SJCRH30 (cell line): ENCODE results near the gene ANKRD42. TPM values are rescaled to one million over a fixed set of nuclear protein-coding genes. Genes with fewer than 3 reads are reported as not detected.
A peak's percentile ranks its signal among the peaks of the same experiment; 100 is the strongest.

Source experiments
- DNase-seq, 2 experiments: peaks; one replicate each; pipeline ENCODE4 v3.0.0-alpha.2; 2015 to 2020
- H3K27ac ChIP-seq: fragments of 250-450 bp; sonication (Bioruptor Pico); 2 replicates; pipeline ENCODE4 v1.5.1; 2020; ENCODE audit warnings: mild to moderate bottlenecking, moderate library complexity
- H3K27me3 ChIP-seq: fragments of 250-450 bp; sonication (Bioruptor Pico); 2 replicates; pipeline ENCODE4 v1.5.1; 2020; ENCODE audit warnings: mild to moderate bottlenecking, moderate library complexity
- H3K36me3 ChIP-seq: fragments of 250-450 bp; sonication (Bioruptor Pico); 2 replicates; pipeline ENCODE4 v1.5.1; 2020; ENCODE audit warnings: mild to moderate bottlenecking, moderate library complexity
- H3K4me1 ChIP-seq: fragments of 250-450 bp; sonication (Bioruptor Pico); 2 replicates; pipeline ENCODE4 v1.5.1; 2020; ENCODE audit warnings: mild to moderate bottlenecking, moderate library complexity
- H3K4me3 ChIP-seq: fragments of 250-450 bp; sonication (Bioruptor Pico); 2 replicates; pipeline ENCODE4 v1.5.1; 2020; ENCODE audit warnings: mild to moderate bottlenecking, moderate library complexity
- H3K9me3 ChIP-seq: fragments of 250-450 bp; sonication (Bioruptor Pico); replicated peaks from 2 replicates; pipeline ENCODE4 v1.5.1; 2020; ENCODE audit warnings: mild to moderate bottlenecking, moderate library complexity
- total RNA-seq: library from RNA; depleted of rRNA; stranded (reverse); fragments of >200 nt; shearing (Covaris generic); gene quantifications from 2 replicates; pipeline ENCODE4 v1.2.3, GENCODE V29; 2014; rRNA removed

The ANKRD42 gene
- 2.2 and 2.6 TPM in 2 replicates for total RNA-seq

- Histone ChIP-seq H3K4me1 (peaks cover 3% of the 10 kb centered on the region; the same call in 1 of the 2 replicates), H3K27ac (peak within 1 kb of the TSS; percentile 44), H3K9me3 (no peaks in the 10 kb centered on the region), H3K27me3 (no peaks in the 10 kb centered on the region), H3K4me3 (peak within 1 kb of the TSS; percentile 83), H3K36me3 (peaks cover 16% of the 10 kb centered on the region)
- peak; percentile 97 to 98 for DNase-seq
Measured at GRCh38 chr11:83193315-83194280, at the start of gene ANKRD42. TSS of gene ANKRD42 (plus strand) at chr11:83193712. CDS start at chr11:83194671, 959 bp downstream.

- Histone ChIP-seq H3K27ac (no peak overlapping the region), H3K36me3 (no peaks in the 10 kb centered on the region), H3K4me3 (no peak overlapping the region), H3K27me3 (peaks cover 14% of the 10 kb centered on the region), H3K9me3 (no peaks in the 10 kb centered on the region; the same call in 1 of the 2 replicates), H3K4me1 (no peaks in the 10 kb centered on the region; the same call in 1 of the 2 replicates)
- DNase-seq: no peak
Measured at GRCh38 chr11:83147895-83148294, 45.6 kb upstream of the ANKRD42 start.

DNA sequence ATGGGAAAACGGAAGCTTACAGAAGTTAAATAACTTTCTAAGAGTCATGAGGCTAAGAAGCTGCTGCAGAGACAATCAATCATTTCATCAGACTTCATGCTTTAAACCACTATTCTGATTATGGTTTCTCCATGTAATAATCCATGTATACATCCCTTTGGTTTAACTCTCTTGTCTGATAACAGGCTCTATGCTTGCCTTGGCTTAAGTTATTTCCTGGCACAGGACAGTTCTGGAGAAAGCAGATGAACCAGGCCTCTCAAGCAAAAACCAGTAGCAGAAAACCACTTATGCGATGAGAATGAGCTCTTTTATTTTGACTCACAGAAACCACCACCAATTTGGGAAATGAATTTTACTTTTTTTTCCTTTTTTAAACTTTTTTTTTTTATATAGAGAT, 43.1 kb upstream of the ANKRD42 start:
- Histone ChIP-seq H3K27ac (no peak overlapping the region), H3K4me1 (no peaks in the 10 kb centered on the region; the same call in 1 of the 2 replicates), H3K9me3 (no peaks in the 10 kb centered on the region), H3K4me3 (no peak overlapping the region), H3K27me3 (peaks cover 14% of the 10 kb centered on the region), H3K36me3 (no peaks in the 10 kb centered on the region)
- no peak for DNase-seq

DNA sequence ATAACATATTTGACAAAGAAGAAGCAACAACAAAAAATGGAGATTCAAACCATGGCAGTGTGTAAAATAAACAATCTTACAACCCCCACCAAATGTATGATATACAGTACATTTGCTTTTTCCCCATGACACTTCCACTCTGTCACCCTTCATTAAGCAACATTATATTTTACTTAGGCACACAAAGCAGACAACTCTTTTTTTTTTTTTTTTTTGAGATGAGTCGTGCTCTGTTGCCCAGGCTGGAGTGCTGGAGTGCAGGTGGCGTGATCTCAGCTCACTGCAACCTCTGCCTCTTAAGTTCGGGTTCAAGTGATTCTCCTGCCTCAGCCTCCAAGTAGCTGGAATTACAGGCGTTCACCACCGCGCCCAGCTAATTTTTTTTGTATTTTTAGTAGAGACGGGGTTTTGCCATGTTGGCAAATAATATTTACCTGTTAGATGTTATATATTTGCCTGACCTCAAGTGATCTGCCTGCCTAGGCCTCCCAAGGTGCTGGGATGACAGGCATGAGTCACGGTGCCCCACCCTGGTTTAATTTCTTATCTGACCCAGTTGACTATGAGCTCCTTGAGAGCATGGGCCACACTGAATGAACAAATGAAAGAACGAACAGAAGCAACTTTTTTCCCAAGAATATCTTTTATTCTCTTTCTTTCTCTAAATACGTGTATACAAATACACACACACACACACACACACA, 42.1 kb upstream of the ANKRD42 start:
- Histone ChIP-seq H3K4me1 (no peaks in the 10 kb centered on the region; the same call in 1 of the 2 replicates), H3K27me3 (peaks cover 14% of the 10 kb centered on the region), H3K36me3 (no peaks in the 10 kb centered on the region), H3K4me3 (no peak overlapping the region), H3K9me3 (no peaks in the 10 kb centered on the region), H3K27ac (no peak overlapping the region)
- no peak for DNase-seq

DNA sequence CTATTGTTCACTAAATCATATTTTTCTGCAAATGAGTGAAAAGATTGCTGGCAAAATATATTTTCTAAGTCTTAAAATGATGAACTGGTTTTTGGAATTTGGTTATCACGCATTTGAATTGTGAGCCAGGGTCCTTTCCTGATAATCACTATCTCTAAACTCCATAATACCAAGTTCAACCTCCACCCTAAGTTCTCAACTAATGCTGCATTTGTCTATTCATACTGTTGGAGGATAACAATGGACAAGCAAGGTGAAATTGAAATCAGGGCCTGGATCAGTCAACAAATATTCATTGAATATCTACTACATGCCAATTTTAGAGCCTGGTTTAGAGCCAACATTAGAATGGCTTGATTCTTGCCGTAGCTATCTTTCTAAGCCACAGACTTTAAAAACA, 41.2 kb upstream of the ANKRD42 start:
- no peaks in the 10 kb centered on the region for H3K36me3 ChIP-seq
- no peak overlapping the region for H3K27ac ChIP-seq
- no peak overlapping the region for H3K4me3 ChIP-seq
- DNase-seq: no peak
- no peaks in the 10 kb centered on the region; the same call in 1 of the 2 replicates for H3K4me1 ChIP-seq
- peaks cover 10% of the 10 kb centered on the region for H3K27me3 ChIP-seq
- H3K9me3 ChIP-seq: no peaks in the 10 kb centered on the region

GRCh38 chr11:83153764-83154163, 39.7 kb upstream of the ANKRD42 start:
- H3K4me1 ChIP-seq: no peaks in the 10 kb centered on the region
- H3K27me3 ChIP-seq: no peaks in the 10 kb centered on the region; the same call in 1 of the 2 replicates
- H3K4me3 ChIP-seq: no peak overlapping the region
- no peak for DNase-seq
- H3K36me3 ChIP-seq: peaks cover 7% of the 10 kb centered on the region
- H3K9me3 ChIP-seq: no peaks in the 10 kb centered on the region
- H3K27ac ChIP-seq: no peak overlapping the region

DNA sequence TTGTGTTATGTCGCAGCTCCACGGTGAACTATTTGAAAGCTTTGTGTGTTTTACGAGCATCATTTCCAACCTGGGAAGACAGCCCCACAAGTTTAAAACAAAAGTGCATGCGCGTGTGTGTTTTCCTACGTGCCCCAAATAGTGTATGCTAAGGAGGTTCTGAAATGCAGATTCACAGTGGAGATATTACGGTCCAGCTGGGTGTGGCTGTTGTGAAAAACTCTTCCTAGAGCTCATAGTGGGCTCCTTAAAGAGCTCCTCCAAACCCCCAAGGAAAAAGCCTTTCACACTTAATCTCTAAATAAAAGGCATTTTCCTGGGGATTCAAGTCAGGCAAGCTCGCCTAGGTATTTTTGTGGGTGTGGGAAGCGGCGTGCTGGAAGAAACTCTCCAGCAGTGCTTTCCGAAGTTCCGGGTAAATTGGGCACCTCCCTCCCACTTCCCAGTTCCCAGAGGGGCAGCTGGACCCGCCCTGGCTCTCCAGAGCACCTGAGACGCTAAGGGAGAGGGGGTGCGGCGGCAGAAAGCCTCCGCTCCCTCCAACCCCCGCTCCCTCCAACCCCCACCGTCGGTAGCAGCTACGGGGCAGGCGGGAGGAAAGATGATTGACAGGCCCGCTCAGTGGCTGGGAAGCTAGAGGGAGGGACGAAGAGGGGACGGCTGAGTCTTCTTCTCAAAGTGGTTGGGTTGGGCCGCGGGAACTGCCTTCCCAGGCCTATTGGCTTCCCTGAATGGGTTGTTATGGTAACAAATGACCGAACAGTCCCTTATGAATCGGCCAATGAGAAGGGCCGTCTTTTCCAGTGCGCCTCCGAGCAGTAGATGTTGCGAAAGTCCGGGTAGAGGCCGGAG, 37.1 kb upstream of the ANKRD42 start:
- Histone ChIP-seq H3K27ac (peak overlapping the region; percentile 31), H3K36me3 (peaks cover 32% of the 10 kb centered on the region), H3K4me1 (0 out of 2 replicates have a peak, but pooled peaks cover 10% of the 10 kb centered on the region), H3K9me3 (no peaks in the 10 kb centered on the region), H3K27me3 (no peaks in the 10 kb centered on the region), H3K4me3 (peak overlapping the region; percentile 61)
- DNase-seq: peak; percentile 100

DNA sequence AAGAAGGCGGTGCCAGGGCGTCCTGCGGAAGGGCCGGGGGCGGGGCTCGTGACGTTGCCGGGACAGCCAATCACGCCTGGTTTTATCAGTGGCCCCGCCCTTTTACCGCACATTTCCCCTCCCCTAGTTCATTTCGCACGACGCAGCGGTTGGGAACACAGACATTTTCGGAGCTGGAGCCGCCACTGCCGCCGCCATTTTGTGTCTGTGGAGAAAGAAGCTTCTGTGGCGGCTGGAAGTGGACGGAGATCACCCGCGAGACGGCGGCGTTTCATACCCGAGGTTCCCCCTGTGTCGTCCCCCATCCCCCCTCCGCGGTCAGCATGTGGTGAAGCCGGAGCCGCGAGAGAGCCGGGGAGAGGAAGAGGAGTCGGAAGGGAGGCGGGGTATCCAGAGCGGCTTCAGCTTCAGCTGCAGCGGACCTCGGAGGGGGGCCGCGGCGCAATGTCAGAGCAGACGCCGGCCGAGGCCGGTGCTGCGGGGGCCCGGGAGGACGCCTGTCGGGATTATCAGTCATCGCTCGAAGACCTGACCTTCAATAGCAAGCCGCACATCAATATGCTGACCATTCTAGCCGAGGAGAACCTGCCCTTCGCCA, 36.4 kb upstream of the ANKRD42 start, which contains the start of gene PCF11:
TSS of gene PCF11 (plus strand) at position 136 of the 598 bp plus-strand sequence. CDS start at position 445, 309 bp downstream.
- H3K4me1 ChIP-seq: 0 out of 2 replicates have a peak, but pooled peaks cover 10% of the 10 kb centered on the region

DNA sequence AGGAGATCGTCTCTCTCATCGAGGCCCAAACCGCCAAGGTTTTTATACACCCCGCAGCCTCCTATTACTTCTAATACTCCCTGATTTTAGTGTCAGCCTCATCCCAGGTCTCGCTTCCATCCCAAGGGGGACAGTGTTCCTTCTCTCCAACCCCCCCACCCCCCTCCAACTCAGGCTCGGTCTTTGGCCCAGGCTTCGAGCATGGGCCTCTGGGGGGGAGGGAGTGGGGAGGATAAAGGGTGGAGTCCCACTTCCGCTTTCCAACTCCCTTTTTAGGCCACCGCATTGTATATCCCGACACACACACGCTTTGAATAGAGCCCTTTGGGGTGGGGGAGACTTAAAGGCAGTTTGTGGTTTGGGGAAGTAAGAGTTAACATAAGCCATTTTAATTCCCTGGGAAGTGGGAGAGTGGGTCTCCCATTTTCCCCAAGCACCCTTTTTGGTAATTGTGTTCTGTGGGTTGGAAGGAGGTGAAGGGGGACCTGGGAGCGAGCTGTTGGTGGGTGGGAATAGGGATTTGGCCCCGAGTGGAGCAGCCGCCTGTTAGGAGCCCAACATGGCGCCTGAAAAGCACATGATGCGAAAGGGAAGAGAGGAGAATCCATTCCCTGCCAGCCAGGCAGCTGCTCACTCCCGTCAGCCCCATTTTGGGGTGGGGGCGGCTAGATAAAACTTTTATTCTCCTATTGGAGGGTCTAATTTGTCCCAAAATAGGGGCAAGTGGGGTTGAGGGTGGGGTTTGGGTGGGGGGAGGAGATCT, 35.7 kb upstream of the ANKRD42 start:
- H3K9me3 ChIP-seq: no peaks in the 10 kb centered on the region
- peak overlapping the region; percentile 91 for H3K4me3 ChIP-seq
- peak; percentile 78 to 82 for DNase-seq
- no peaks in the 10 kb centered on the region for H3K27me3 ChIP-seq
- H3K27ac ChIP-seq: peak overlapping the region; percentile 93
- 0 out of 2 replicates have a peak, but pooled peaks cover 10% of the 10 kb centered on the region for H3K4me1 ChIP-seq
- peaks cover 43% of the 10 kb centered on the region for H3K36me3 ChIP-seq

More for the DNA sequence above, 36.4 kb upstream of the ANKRD42 start, which contains the start of gene PCF11:
- peak within 1 kb of the TSS; percentile 91 for H3K4me3 ChIP-seq
- H3K36me3 ChIP-seq: peaks cover 39% of the 10 kb centered on the region
- no peak for DNase-seq
- no peaks in the 10 kb centered on the region for H3K27me3 ChIP-seq
- H3K27ac ChIP-seq: peak within 1 kb of the TSS; percentile 93
- H3K9me3 ChIP-seq: no peaks in the 10 kb centered on the region

- DNase-seq: no peak
- peak overlapping the region; percentile 93 for H3K27ac ChIP-seq
- H3K9me3 ChIP-seq: no peaks in the 10 kb centered on the region
- H3K36me3 ChIP-seq: peaks cover 48% of the 10 kb centered on the region
- H3K4me3 ChIP-seq: peak overlapping the region; percentile 91
- 0 out of 2 replicates have a peak, but pooled peaks cover 10% of the 10 kb centered on the region for H3K4me1 ChIP-seq
- no peaks in the 10 kb centered on the region for H3K27me3 ChIP-seq
Measured at GRCh38 chr11:83158357-83158786, 35.1 kb upstream of the ANKRD42 start.

DNA sequence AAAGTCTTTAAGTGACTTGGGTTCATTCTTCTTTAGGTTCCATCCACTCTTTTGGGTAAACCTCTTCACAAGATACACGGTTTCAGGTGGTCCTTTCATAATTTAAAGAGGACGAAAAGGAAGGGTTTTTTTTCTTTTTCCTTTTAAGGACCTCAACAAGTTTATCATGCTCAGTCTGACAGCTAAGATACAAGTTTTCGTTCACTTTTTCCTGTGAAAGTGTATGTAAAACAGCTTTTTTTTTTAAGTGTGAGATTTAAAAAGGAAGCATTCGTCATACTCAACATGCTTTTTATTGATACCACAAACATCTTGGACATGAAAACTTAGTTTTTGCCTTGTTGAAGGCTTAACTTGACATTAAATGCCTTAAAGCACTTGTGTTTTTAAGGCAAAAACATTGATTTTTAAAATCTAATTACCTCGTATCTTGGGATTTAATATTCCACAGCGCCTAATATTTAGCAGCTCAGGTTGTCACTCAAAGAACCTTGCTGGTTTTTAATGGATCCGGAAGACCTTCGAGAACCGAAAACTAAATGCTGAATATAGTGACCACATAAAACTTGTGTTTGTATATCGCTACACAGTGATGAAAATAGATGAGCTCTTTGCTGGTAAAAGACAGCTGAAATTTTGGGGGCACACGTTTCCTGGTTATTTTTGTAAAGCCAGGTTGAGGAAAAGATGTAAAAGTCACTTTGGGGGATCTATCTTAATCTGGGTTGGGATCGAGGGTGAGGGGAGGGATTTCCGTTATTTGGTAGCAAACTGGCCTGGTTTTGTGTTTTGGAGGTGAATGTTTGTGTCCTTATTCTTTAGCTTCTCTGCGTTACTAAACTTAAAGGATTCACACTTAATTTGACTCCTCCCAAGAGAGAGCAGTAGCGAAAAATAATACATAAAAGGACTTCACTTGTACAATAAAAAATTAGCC, 34.3 kb upstream of the ANKRD42 start:
- no peak overlapping the region for H3K27ac ChIP-seq
- H3K4me3 ChIP-seq: peak overlapping the region; percentile 91
- no peaks in the 10 kb centered on the region for H3K9me3 ChIP-seq
- no peaks in the 10 kb centered on the region for H3K27me3 ChIP-seq
- H3K36me3 ChIP-seq: peaks cover 56% of the 10 kb centered on the region
- no peak for DNase-seq
- 0 out of 2 replicates have a peak, but pooled peaks cover 10% of the 10 kb centered on the region for H3K4me1 ChIP-seq
